CD14-positive monocyte (primary cell): ENCODE measurements around the gene PAPPA2. TPM values are rescaled to one million over a fixed set of nuclear protein-coding genes. Genes with fewer than 3 reads are reported as not detected.

Source experiments
- DNase-seq, 3 donors: peaks; one replicate each; pipeline ENCODE4 v3.0.0-alpha.2; 2011 to 2022
- H2AFZ ChIP-seq: 2 replicates; pipeline ENCODE4 v1.6.0; 2012; ENCODE audit warnings: mild to moderate bottlenecking, low read depth, low read length, inconsistent platforms; ENCODE audit not compliant: insufficient read depth, poor library complexity, severe bottlenecking
- H3K27ac ChIP-seq, 2 donors: 1 replicate in 1 of 2; 2 replicates in 1 of 2; pipeline ENCODE4 v1.5.1; 2012 to 2013; ENCODE audit warnings: low read length in 2 of 2, control low read depth in 1 of 2, inconsistent platforms in 1 of 2, low read depth in 1 of 2, mild to moderate bottlenecking in 1 of 2
- H3K27me3 ChIP-seq, 2 donors: one replicate each; pipeline versions ENCODE4 v1.6.0 to v1.6.1; 2011 to 2013; ENCODE audit warnings: low read length in 2 of 2; ENCODE audit not compliant: control insufficient read depth in 2 of 2, insufficient read depth in 2 of 2
- H3K36me3 ChIP-seq, 2 donors: replicated peaks in 1 of 2; 1 replicate in 1 of 2; 2 replicates in 1 of 2; pipeline versions ENCODE4 v1.5.1 to v1.6.1; 2012 to 2013; ENCODE audit warnings: low read length in 2 of 2, control low read depth in 1 of 2, inconsistent platforms in 1 of 2, mild to moderate bottlenecking in 1 of 2; ENCODE audit not compliant: insufficient read depth in 2 of 2, control insufficient read depth in 1 of 2
- H3K4me1 ChIP-seq, 2 donors: 1 replicate in 1 of 2; 2 replicates in 1 of 2; pipeline versions ENCODE4 v1.5.1 to v1.6.1; 2012 to 2013; ENCODE audit warnings: low read length in 2 of 2, control low read depth in 1 of 2, inconsistent platforms in 1 of 2, mild to moderate bottlenecking in 1 of 2, moderate library complexity in 1 of 2; ENCODE audit not compliant: insufficient read depth in 2 of 2, control insufficient read depth in 1 of 2
- H3K4me2 ChIP-seq: replicated peaks from 2 replicates; pipeline ENCODE3; 2012; ENCODE audit warnings: low read length, moderate library complexity, mild to moderate bottlenecking; ENCODE audit not compliant: poor library complexity, severe bottlenecking; ENCODE audit errors: extremely low read depth
- H3K4me3 ChIP-seq, 3 experiments: fragments of 200-600 bp in 1 of 3; sonication (generic) in 1 of 3; replicated peaks in 1 of 3; 1 replicate in 2 of 3; 2 replicates in 1 of 3; pipeline ENCODE4 v1.5.1; 2011 to 2013; ENCODE audit warnings: low read length in 3 of 3, mild to moderate bottlenecking in 3 of 3, control low read depth in 2 of 3, low read depth in 2 of 3, inconsistent platforms in 1 of 3, moderate library complexity in 1 of 3
- H3K79me2 ChIP-seq: 2 replicates; pipeline ENCODE4 v1.6.0; 2012; ENCODE audit warnings: mild to moderate bottlenecking, control low read depth, inconsistent platforms, low read length, moderate library complexity; ENCODE audit not compliant: insufficient read depth
- H3K9ac ChIP-seq: 2 replicates; pipeline ENCODE4 v1.6.0; 2017; ENCODE audit warnings: low read length, mild to moderate bottlenecking; ENCODE audit not compliant: insufficient read depth, poor library complexity, severe bottlenecking
- H3K9me3 ChIP-seq, 2 donors: replicated peaks in 1 of 2; 1 replicate in 1 of 2; 2 replicates in 1 of 2; pipeline versions ENCODE4 v1.5.1 to v1.6.1; 2012 to 2013; ENCODE audit warnings: low read length in 2 of 2, control low read depth in 1 of 2; ENCODE audit not compliant: control insufficient read depth in 1 of 2, insufficient read depth in 1 of 2
- H4K20me1 ChIP-seq: 2 replicates; pipeline ENCODE4 v1.6.0; 2012; ENCODE audit warnings: mild to moderate bottlenecking, low read length, control low read depth, moderate library complexity; ENCODE audit not compliant: insufficient read depth
- H3K27ac Mint-ChIP-seq, 7 donors: one replicate each; pipeline ENCODE4 v1.8.0; 2020; ENCODE audit warnings: mild to moderate bottlenecking in 7 of 7, mixed read lengths in 7 of 7, moderate library complexity in 6 of 7, inconsistent platforms in 2 of 7
- H3K27me3 Mint-ChIP-seq, 3 donors: one replicate each; pipeline ENCODE4 v1.8.0; 2021 to 2022; ENCODE audit warnings: low read depth in 3 of 3, mild to moderate bottlenecking in 3 of 3, mixed read lengths in 3 of 3, moderate library complexity in 3 of 3, inconsistent platforms in 1 of 3
- H3K36me3 Mint-ChIP-seq, 2 donors: one replicate each; pipeline ENCODE4 v1.8.0; 2020; ENCODE audit warnings: mixed read lengths in 2 of 2, inconsistent platforms in 1 of 2, mild to moderate bottlenecking in 1 of 2
- H3K4me1 Mint-ChIP-seq: one replicate; pipeline ENCODE4 v1.8.0; 2020; ENCODE audit warnings: mild to moderate bottlenecking, mixed read lengths
- H3K4me3 Mint-ChIP-seq, 2 donors: one replicate each; pipeline ENCODE4 v1.8.0; 2020; ENCODE audit warnings: mild to moderate bottlenecking in 2 of 2, mixed read lengths in 2 of 2, moderate library complexity in 1 of 2
- H3K9me3 Mint-ChIP-seq, 7 donors: one replicate each; pipeline ENCODE4 v1.8.0; 2020 to 2022; ENCODE audit warnings: mixed read lengths in 7 of 7, mild to moderate bottlenecking in 6 of 7, moderate library complexity in 6 of 7, inconsistent platforms in 2 of 7
- CTCF ChIP-seq: fragments of 200-600 bp; IDR thresholded peaks from one replicate; pipeline ENCODE4 v1.8.0; 2022; ENCODE audit warnings: antibody characterized with exemption, mild to moderate bottlenecking
- WGBS: methylation state at CpG from one replicate; pipeline ENCODE4 v1.1.5; 2013; ENCODE audit warnings: missing lambda C conversion rate; ENCODE audit not compliant: insufficient coverage; 5-methylcytosine and 5-hydroxymethylcytosine counted together
- intact Hi-C, 2 donors: fragments of 100-400 bp; cut with micrococcal nuclease; formaldehyde crosslinking; loops; one replicate each; pipeline versions ENCODE4 v1.15.0 to v1.15.1; 2023
- polyA plus RNA-seq, 3 donors: library from polyadenylated mRNA; depleted of rRNA in 1 of 3; unstranded in 2 of 3; stranded (reverse) in 1 of 3; fragments of 300-500 nt in 2 of 3; fragments of >200 nt in 1 of 3; fragmentation: Illumina TruSeq in 2 of 3; gene quantifications; 1 replicate in 2 of 3; 2 replicates in 1 of 3; pipeline ENCODE4 v1.2.3, GENCODE V29; 2012 to 2021

Gene PAPPA2
- polyA plus RNA-seq, 3 donors, result not detected

- WGBS, result no CpG with 5 or more reads among the region's 2 CpGs
- Histone ChIP-seq H3K9me3 (no peaks in the 10 kb centered on the region), H3K4me1 (no peaks in the 10 kb centered on the region), H4K20me1 (no peaks in the 10 kb centered on the region), H3K27me3 (no peaks in the 10 kb centered on the region), H3K4me2 (no peak overlapping the region), H3K79me2 (no peaks in the 10 kb centered on the region), H3K27ac (no peak overlapping the region), H2AFZ (no peak overlapping the region), H3K36me3 (no peaks in the 10 kb centered on the region), H3K9ac (no peak overlapping the region), H3K4me3 (no peak overlapping the region)
- H3K9me3 Mint-ChIP-seq, result peaks cover 0 to 6% (median 0%) of the 10 kb centered on the region in 7 donors
- no peak overlapping the region for H3K27ac Mint-ChIP-seq
- no peaks in the 10 kb centered on the region for H3K4me1 Mint-ChIP-seq
- H3K27me3 Mint-ChIP-seq, result no peaks in the 10 kb centered on the region
- no peak overlapping the region for H3K4me3 Mint-ChIP-seq
- TF ChIP-seq CTCF, result no peak
- intact Hi-C loops, result no loop called here
- H3K36me3 Mint-ChIP-seq, result no peaks in the 10 kb centered on the region
- DNase-seq, result no peak
These were observed 254.2 kb downstream of the PAPPA2 start for GRCh38 chr1:176717066-176717750.

GRCh38 chr1:176719447-176719846 lies 256.5 kb downstream of the PAPPA2 start:
- WGBS, result 82% methylated on average over 2 of the region's 4 CpGs
- Mint-ChIP-seq H3K4me3 (no peak overlapping the region), H3K27me3 (no peaks in the 10 kb centered on the region), H3K4me1 (no peaks in the 10 kb centered on the region), H3K9me3 (peaks cover 0 to 3% (median 0%) of the 10 kb centered on the region in 7 donors), H3K27ac (no peak overlapping the region), H3K36me3 (no peaks in the 10 kb centered on the region)
- no peaks in the 10 kb centered on the region for H4K20me1 ChIP-seq
- DNase-seq, result no peak
- no peaks in the 10 kb centered on the region for H3K9me3 ChIP-seq
- intact Hi-C loops, result no loop called here
- H3K36me3 ChIP-seq, result no peaks in the 10 kb centered on the region
- H3K9ac ChIP-seq, result no peak overlapping the region
- H2AFZ ChIP-seq, result no peak overlapping the region
- no peaks in the 10 kb centered on the region for H3K79me2 ChIP-seq
- H3K4me1 ChIP-seq, result no peaks in the 10 kb centered on the region
- no peaks in the 10 kb centered on the region for H3K27me3 ChIP-seq
- TF ChIP-seq CTCF, result no peak
- H3K4me3 ChIP-seq, result no peak overlapping the region
- no peak overlapping the region for H3K27ac ChIP-seq
- H3K4me2 ChIP-seq, result no peak overlapping the region
